Measurements from ENCODE around the gene HP.
A peak's percentile ranks its signal among the peaks of the same experiment; 100 is the strongest.
"Not testable (repeated sequence)": the region's sequence is repeated elsewhere in the genome, so short reads cannot be mapped to it uniquely, and the experiment has no call there.

HP gene

GRCh38 chr16:72054254-72054847 is at the start of gene HP:
TSS of gene HP (plus strand) at chr16:72054505. CDS start at chr16:72054653, 148 bp downstream.
- not testable (repeated sequence) for H3K27ac ChIP-seq; DNase-seq (ENCODE audit: low read depth, low spot score)

- not testable (repeated sequence) for H3K27ac ChIP-seq
These were observed 46.3 kb upstream of the HP start for GRCh38 chr16:72008065-72008423.

GRCh38 chr16:72008424-72009216 is 45.7 kb upstream of the HP start, which contains the start of gene DHODH:
TSS of gene DHODH (plus strand) at chr16:72008744. CDS start at chr16:72008765, 21 bp downstream.
- no peak within 1 kb of the TSS for H3K27ac ChIP-seq
- DNase-seq (ENCODE audit: low read depth, low spot score): peak; percentile 88

More at GRCh38 chr16:72008065-72008423, 46.3 kb upstream of the HP start:
- DNase-seq (ENCODE audit: low read depth, low spot score): not testable (repeated sequence)

GRCh38 chr16:72009779-72010178 is 44.5 kb upstream of the HP start:
- no peak for DNase-seq (ENCODE audit: low read depth, low spot score)
- no peak overlapping the region for H3K27ac ChIP-seq

GRCh38 chr16:72012607-72013006 is 41.7 kb upstream of the HP start:
- DNase-seq (ENCODE audit: low read depth, low spot score): no peak
- H3K27ac ChIP-seq: no peak overlapping the region

- H3K27ac ChIP-seq: no peak overlapping the region
- DNase-seq (ENCODE audit: low read depth, low spot score): peak; percentile 39
These were observed 40.9 kb upstream of the HP start for GRCh38 chr16:72013389-72013788.

GRCh38 chr16:72013888-72014581 is 40.3 kb upstream of the HP start:
- no peak overlapping the region for H3K27ac ChIP-seq
- no peak for DNase-seq (ENCODE audit: low read depth, low spot score)

- DNase-seq (ENCODE audit: low read depth, low spot score): no peak
- H3K27ac ChIP-seq: no peak overlapping the region
These were observed 39.6 kb upstream of the HP start for GRCh38 chr16:72014675-72015074.

GRCh38 chr16:72015124-72015523 is 39.2 kb upstream of the HP start:
- no peak for DNase-seq (ENCODE audit: low read depth, low spot score)
- no peak overlapping the region for H3K27ac ChIP-seq

- H3K27ac ChIP-seq: no peak overlapping the region
- no peak for DNase-seq (ENCODE audit: low read depth, low spot score)
These were observed 35.8 kb upstream of the HP start for GRCh38 chr16:72018470-72018869.

GRCh38 chr16:72021043-72021442 is 33.3 kb upstream of the HP start:
- no peak for DNase-seq (ENCODE audit: low read depth, low spot score)

GRCh38 chr16:72022127-72022526 is 32.2 kb upstream of the HP start:
- no peak for DNase-seq (ENCODE audit: low read depth, low spot score)
- H3K27ac ChIP-seq: no peak overlapping the region

More at GRCh38 chr16:72021043-72021442, 33.3 kb upstream of the HP start:
- H3K27ac ChIP-seq: no peak overlapping the region

- DNase-seq (ENCODE audit: low read depth, low spot score): no peak
- no peak overlapping the region for H3K27ac ChIP-seq
These were observed 30.3 kb upstream of the HP start for GRCh38 chr16:72023962-72024361.

- no peak for DNase-seq (ENCODE audit: low read depth, low spot score)
These were observed 29.4 kb upstream of the HP start for GRCh38 chr16:72024862-72025382.

GRCh38 chr16:72025404-72026114 is 28.7 kb upstream of the HP start:
- H3K27ac ChIP-seq: no peak overlapping the region

More at GRCh38 chr16:72024862-72025382, 29.4 kb upstream of the HP start:
- H3K27ac ChIP-seq: no peak overlapping the region

GRCh38 chr16:72027669-72028378 is 26.5 kb upstream of the HP start:
- DNase-seq (ENCODE audit: low read depth, low spot score): no peak
- no peak overlapping the region for H3K27ac ChIP-seq

More at GRCh38 chr16:72025404-72026114, 28.7 kb upstream of the HP start:
- no peak for DNase-seq (ENCODE audit: low read depth, low spot score)

- H3K27ac ChIP-seq: no peak overlapping the region
- DNase-seq (ENCODE audit: low read depth, low spot score): no peak
These were observed 24.6 kb upstream of the HP start for GRCh38 chr16:72029567-72030271.

- DNase-seq (ENCODE audit: low read depth, low spot score): no peak
- no peak overlapping the region for H3K27ac ChIP-seq
These were observed 20.9 kb upstream of the HP start for GRCh38 chr16:72033437-72033836.

- H3K27ac ChIP-seq: no peak overlapping the region
- DNase-seq (ENCODE audit: low read depth, low spot score): no peak
These were observed 18.2 kb upstream of the HP start for GRCh38 chr16:72036098-72036497.

Measured in epithelial cell of prostate (primary cell).